ENCODE data around the gene PPM1D.
"Not testable (repeated sequence)": the region's sequence is repeated elsewhere in the genome, so short reads cannot be mapped to it uniquely, and the experiment has no call there.

The PPM1D gene

GRCh38 chr17:60622961-60623360 lies 23.0 kb downstream of the PPM1D start:
- DNase-seq (ENCODE audit: low spot score), result no peak

GRCh38 chr17:60623415-60623814 lies 23.4 kb downstream of the PPM1D start:
- DNase-seq (ENCODE audit: low spot score), result no peak

GRCh38 chr17:60627124-60627523 lies 27.1 kb downstream of the PPM1D start:
- no peak for DNase-seq (ENCODE audit: low spot score)

GRCh38 chr17:60628252-60628889 lies 28.4 kb downstream of the PPM1D start:
- no peak for DNase-seq (ENCODE audit: low spot score)

- no peak for DNase-seq (ENCODE audit: low spot score)
Observed at GRCh38 chr17:60629120-60629519, 29.1 kb downstream of the PPM1D start.

- DNase-seq (ENCODE audit: low spot score), result no peak
Observed at GRCh38 chr17:60630352-60630751, 30.4 kb downstream of the PPM1D start.

- DNase-seq (ENCODE audit: low spot score), result no peak
Observed at GRCh38 chr17:60631119-60631518, 31.1 kb downstream of the PPM1D start.

GRCh38 chr17:60637683-60638082 lies 37.7 kb downstream of the PPM1D start:
- DNase-seq (ENCODE audit: low spot score), result no peak

- no peak for DNase-seq (ENCODE audit: low spot score)
Observed at GRCh38 chr17:60639019-60639330, 39.0 kb downstream of the PPM1D start.

GRCh38 chr17:60640503-60640902 lies 40.5 kb downstream of the PPM1D start:
- no peak for DNase-seq (ENCODE audit: low spot score)

- no peak for DNase-seq (ENCODE audit: low spot score)
Observed at GRCh38 chr17:60641126-60641525, 41.1 kb downstream of the PPM1D start.

GRCh38 chr17:60641810-60642220 lies 41.8 kb downstream of the PPM1D start:
- DNase-seq (ENCODE audit: low spot score), result peak; percentile 58

- DNase-seq (ENCODE audit: low spot score), result no peak
Observed at GRCh38 chr17:60645918-60646523, 46.0 kb downstream of the PPM1D start.

- no peak for DNase-seq (ENCODE audit: low spot score)
Observed at GRCh38 chr17:60646701-60647100, 46.7 kb downstream of the PPM1D start.

GRCh38 chr17:60647705-60648104 lies 47.7 kb downstream of the PPM1D start:
- no peak for DNase-seq (ENCODE audit: low spot score)

- no peak for DNase-seq (ENCODE audit: low spot score)
Observed at GRCh38 chr17:60652454-60653247, 52.7 kb downstream of the PPM1D start.

GRCh38 chr17:60653569-60653968 lies 53.6 kb downstream of the PPM1D start:
- no peak for DNase-seq (ENCODE audit: low spot score)

- no peak for DNase-seq (ENCODE audit: low spot score)
Observed at GRCh38 chr17:60656499-60656898, 56.5 kb downstream of the PPM1D start.

GRCh38 chr17:60659156-60659555 lies 59.2 kb downstream of the PPM1D start:
- no peak for DNase-seq (ENCODE audit: low spot score)

- DNase-seq (ENCODE audit: low spot score), result no peak
Observed at GRCh38 chr17:60661489-60661888, 61.5 kb downstream of the PPM1D start.

- no peak for DNase-seq (ENCODE audit: low spot score)
Observed at GRCh38 chr17:60664022-60664421, 64.0 kb downstream of the PPM1D start.

- DNase-seq (ENCODE audit: low spot score), result no peak
Observed at GRCh38 chr17:60665602-60666001, 65.6 kb downstream of the PPM1D start.

GRCh38 chr17:60668741-60669140 lies 68.7 kb downstream of the PPM1D start:
- DNase-seq (ENCODE audit: low spot score), result not testable (repeated sequence)

Data from CD4-positive, alpha-beta T cell treated with Interleukin-15 for 4 hours (primary cell).